PC-3 (cell line): ENCODE data around the gene TMEM129.

Experiments
- EZH2 ChIP-seq: fragments of 300-600 bp; sonication (generic); IDR thresholded peaks from one replicate; pipeline ENCODE4 v1.6.1; 2017; ENCODE audit warnings: antibody characterized with exemption, mild to moderate bottlenecking, low read length; ENCODE audit not compliant: unreplicated experiment
- EZH2phosphoT487 ChIP-seq: fragments of 300-600 bp; sonication (generic); IDR thresholded peaks from 2 replicates; pipeline ENCODE4 v1.6.1; 2018; ENCODE audit warnings: mild to moderate bottlenecking, antibody characterized with exemption, low read length, borderline replicate concordance
- TF ChIP-seq, protein P1 (sequence below): fragments of 300-600 bp; sonication (generic); conservative IDR thresholded peaks from 2 replicates; pipeline ENCODE4 v1.5.1; 2017; ENCODE audit warnings: antibody characterized with exemption, low read depth, mild to moderate bottlenecking, low read length

DNA sequence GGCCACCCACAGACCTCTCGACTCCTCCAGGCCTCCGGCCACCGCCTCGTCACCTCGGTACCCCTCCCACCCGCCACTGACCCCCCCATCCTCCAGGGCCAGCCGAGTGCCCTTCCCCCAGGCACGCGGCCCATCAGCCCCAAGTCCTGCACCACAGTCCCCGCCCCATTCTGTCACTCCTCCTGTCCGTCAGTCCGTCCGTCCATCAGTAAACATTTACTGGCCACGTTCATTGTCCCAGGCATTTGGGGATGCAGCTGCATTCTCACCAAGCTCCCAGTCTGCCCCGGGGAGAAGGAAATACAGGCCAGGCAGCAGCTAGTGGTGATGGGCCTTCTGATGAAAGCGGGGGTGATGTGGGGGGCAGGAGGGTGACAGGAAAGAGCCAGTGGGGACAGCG is 36.7 kb upstream of the TMEM129 start:
- TF ChIP-seq, protein P1, sequence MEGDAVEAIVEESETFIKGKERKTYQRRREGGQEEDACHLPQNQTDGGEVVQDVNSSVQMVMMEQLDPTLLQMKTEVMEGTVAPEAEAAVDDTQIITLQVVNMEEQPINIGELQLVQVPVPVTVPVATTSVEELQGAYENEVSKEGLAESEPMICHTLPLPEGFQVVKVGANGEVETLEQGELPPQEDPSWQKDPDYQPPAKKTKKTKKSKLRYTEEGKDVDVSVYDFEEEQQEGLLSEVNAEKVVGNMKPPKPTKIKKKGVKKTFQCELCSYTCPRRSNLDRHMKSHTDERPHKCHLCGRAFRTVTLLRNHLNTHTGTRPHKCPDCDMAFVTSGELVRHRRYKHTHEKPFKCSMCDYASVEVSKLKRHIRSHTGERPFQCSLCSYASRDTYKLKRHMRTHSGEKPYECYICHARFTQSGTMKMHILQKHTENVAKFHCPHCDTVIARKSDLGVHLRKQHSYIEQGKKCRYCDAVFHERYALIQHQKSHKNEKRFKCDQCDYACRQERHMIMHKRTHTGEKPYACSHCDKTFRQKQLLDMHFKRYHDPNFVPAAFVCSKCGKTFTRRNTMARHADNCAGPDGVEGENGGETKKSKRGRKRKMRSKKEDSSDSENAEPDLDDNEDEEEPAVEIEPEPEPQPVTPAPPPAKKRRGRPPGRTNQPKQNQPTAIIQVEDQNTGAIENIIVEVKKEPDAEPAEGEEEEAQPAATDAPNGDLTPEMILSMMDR: no peak
- TF ChIP-seq EZH2 (no peak), EZH2phosphoT487 (no peak)
